Activated T-cell treated with anti-CD3 and anti-CD28 coated beads, Interleukin-2, amount 50 U/mL, for 72 hours (primary cell): Measurements from ENCODE around the gene AGBL4. TPM values are rescaled to one million over a fixed set of nuclear protein-coding genes. Genes with fewer than 3 reads are reported as not detected.

ENCODE experiments used
- ATAC-seq, 2 donors: fragments of 150-1000 bp; cut with Tn5 transposase; replicated peaks in 1 of 2; 2 replicates each; pipeline ENCODE4 v1.10.0; 2021; ENCODE audit warnings: moderate library complexity in 2 of 2, mild to moderate bottlenecking in 1 of 2
- DNase-seq, 2 donors: peaks; one replicate each; pipeline ENCODE4 v3.0.0; 2021 to 2022; ENCODE audit warnings: mixed read lengths in 1 of 2
- H3K27ac Mint-ChIP-seq: one replicate; pipeline ENCODE4 v1.8.0; 2022; ENCODE audit warnings: mild to moderate bottlenecking, moderate library complexity, mixed read lengths
- H3K27me3 Mint-ChIP-seq: one replicate; pipeline ENCODE4 v1.8.0; 2022; ENCODE audit warnings: low read depth, mixed read lengths
- H3K36me3 Mint-ChIP-seq, 2 donors: one replicate each; pipeline ENCODE4 v1.8.0; 2022; ENCODE audit warnings: mixed read lengths in 2 of 2, mild to moderate bottlenecking in 1 of 2; ENCODE audit not compliant: insufficient read depth in 2 of 2
- H3K4me1 Mint-ChIP-seq: one replicate; pipeline ENCODE4 v1.8.0; 2022; ENCODE audit warnings: low read depth, mixed read lengths
- H3K4me3 Mint-ChIP-seq, 2 donors: one replicate each; pipeline ENCODE4 v1.8.0; 2022; ENCODE audit warnings: mild to moderate bottlenecking in 2 of 2, mixed read lengths in 2 of 2, moderate library complexity in 2 of 2
- H3K9me3 Mint-ChIP-seq, 2 donors: one replicate each; pipeline ENCODE4 v1.8.0; 2022; ENCODE audit warnings: mixed read lengths in 2 of 2
- total RNA-seq, 2 donors: library from RNA; stranded (reverse); gene quantifications; one replicate each; pipeline ENCODE4 v1.2.3, GENCODE V29; 2022

AGBL4 gene
- total RNA-seq, 2 donors from 2014 or later, result not detected

DNA sequence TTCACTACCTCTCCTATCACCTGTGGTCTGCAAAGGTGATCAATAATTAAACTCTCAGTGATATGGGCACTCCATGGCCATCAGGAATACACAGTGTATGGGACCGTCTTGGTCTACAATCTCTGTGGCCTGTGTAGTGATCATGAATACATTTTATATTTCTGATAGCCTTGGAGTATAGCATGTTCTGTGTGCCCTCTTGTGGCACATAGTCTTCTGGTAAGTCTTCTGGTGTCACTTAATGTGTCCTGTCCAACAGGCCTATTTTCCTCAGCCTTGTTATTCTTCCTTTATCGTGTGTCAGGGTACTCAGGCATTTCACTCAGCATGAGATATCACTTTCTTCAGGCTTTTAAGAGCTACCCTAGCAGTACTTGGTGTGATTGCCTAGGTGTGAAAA lies 393.6 kb downstream of the AGBL4 start:
- H3K36me3 Mint-ChIP-seq, result no peaks in the 10 kb centered on the region
- no peak overlapping the region for H3K4me3 Mint-ChIP-seq
- no peaks in the 10 kb centered on the region for H3K27me3 Mint-ChIP-seq
- H3K9me3 Mint-ChIP-seq, result peaks cover 4 to 6% of the 10 kb centered on the region in 2 donors
- no peaks in the 10 kb centered on the region for H3K4me1 Mint-ChIP-seq
- no peak for DNase-seq
- no peak overlapping the region for H3K27ac Mint-ChIP-seq
- no peak for ATAC-seq

- Mint-ChIP-seq H3K4me1 (no peaks in the 10 kb centered on the region), H3K4me3 (no peak overlapping the region), H3K27me3 (no peaks in the 10 kb centered on the region), H3K9me3 (peaks cover 4 to 8% of the 10 kb centered on the region in 2 donors), H3K36me3 (no peaks in the 10 kb centered on the region), H3K27ac (no peak overlapping the region)
- ATAC-seq (no peak), DNase-seq (no peak)
Measured at GRCh38 chr1:49627781-49628180, 396.0 kb downstream of the AGBL4 start.

- Mint-ChIP-seq H3K27me3 (no peaks in the 10 kb centered on the region), H3K4me3 (no peak overlapping the region), H3K4me1 (no peaks in the 10 kb centered on the region), H3K27ac (no peak overlapping the region), H3K36me3 (no peaks in the 10 kb centered on the region), H3K9me3 (peaks cover 4 to 8% of the 10 kb centered on the region in 2 donors)
- no peak for DNase-seq
- no peak for ATAC-seq
Measured at GRCh38 chr1:49626472-49626871, 397.3 kb downstream of the AGBL4 start.

DNA sequence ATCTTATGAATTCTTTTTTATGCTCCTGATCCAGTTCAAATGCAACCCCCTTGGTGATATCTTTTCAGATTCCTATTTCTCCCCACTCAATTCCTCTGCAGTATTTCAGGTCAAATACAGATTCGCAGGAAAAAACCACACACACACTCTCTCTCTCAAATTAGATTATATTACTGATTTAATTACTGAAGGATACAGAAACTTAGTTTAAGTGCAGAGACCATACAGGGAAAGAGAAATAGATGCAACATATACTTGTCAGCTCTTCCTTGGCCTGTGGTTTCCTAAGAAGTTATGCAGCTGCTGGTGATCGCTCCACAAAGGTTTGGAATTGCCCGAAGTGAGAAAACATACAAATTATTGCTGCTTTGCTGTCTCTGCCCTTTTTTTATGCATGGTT lies 400.9 kb downstream of the AGBL4 start:
- Mint-ChIP-seq H3K27ac (no peak overlapping the region), H3K9me3 (peaks cover 8 to 10% of the 10 kb centered on the region in 2 donors), H3K27me3 (no peaks in the 10 kb centered on the region), H3K4me1 (no peaks in the 10 kb centered on the region), H3K4me3 (no peak overlapping the region), H3K36me3 (peaks cover 0 to 5% of the 10 kb centered on the region in 2 donors)
- no peak for DNase-seq
- no peak for ATAC-seq

DNA sequence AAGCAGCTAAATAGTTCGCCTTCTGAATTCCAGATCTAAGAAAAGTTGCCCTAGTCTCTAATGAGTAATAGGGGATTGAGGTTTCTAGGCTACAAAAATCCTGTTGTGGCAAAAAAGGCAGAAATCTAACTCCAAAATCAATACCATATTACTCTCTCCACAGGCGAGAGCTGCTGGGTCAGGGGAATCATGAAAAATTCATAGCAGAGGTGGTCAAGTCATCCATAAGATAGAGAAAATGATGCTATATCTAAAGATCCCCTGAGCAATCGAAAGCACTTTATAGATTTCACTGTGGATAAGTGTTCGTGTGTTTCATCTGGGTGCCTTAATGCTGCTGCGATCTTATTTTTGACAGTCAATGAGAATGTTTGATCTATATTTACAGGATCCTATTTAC lies 417.7 kb downstream of the AGBL4 start:
- no peaks in the 10 kb centered on the region for H3K36me3 Mint-ChIP-seq
- H3K4me1 Mint-ChIP-seq, result no peaks in the 10 kb centered on the region
- H3K27me3 Mint-ChIP-seq, result no peaks in the 10 kb centered on the region
- no peak for ATAC-seq
- no peak overlapping the region for H3K27ac Mint-ChIP-seq
- no peak overlapping the region for H3K4me3 Mint-ChIP-seq
- H3K9me3 Mint-ChIP-seq, result peaks cover 4 to 6% of the 10 kb centered on the region in 2 donors
- DNase-seq, result no peak

DNA sequence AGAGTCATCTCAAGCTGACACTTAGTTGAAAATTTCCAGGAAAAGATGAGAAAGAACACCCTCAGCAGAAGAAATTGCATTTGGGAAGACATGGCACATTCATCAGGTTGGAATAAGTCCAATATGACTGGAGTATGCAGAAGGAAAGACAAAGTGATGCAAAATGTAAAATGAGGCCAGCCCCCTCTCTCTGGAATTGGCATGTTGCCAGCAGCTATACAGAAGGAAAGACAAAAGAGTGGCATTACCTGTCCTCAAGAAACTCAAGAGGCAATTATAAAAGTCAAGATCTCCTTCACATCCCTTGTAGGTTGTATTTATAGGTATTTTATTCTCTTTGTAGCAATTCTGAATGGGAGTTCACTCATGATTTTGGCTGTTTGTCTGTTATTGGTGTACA lies 426.3 kb downstream of the AGBL4 start:
- H3K4me3 Mint-ChIP-seq, result no peak overlapping the region
- no peak overlapping the region for H3K27ac Mint-ChIP-seq
- H3K4me1 Mint-ChIP-seq, result no peaks in the 10 kb centered on the region
- H3K36me3 Mint-ChIP-seq, result no peaks in the 10 kb centered on the region
- no peak for DNase-seq
- peaks cover 6 to 9% of the 10 kb centered on the region in 2 donors for H3K9me3 Mint-ChIP-seq
- no peak for ATAC-seq
- no peaks in the 10 kb centered on the region for H3K27me3 Mint-ChIP-seq

DNA sequence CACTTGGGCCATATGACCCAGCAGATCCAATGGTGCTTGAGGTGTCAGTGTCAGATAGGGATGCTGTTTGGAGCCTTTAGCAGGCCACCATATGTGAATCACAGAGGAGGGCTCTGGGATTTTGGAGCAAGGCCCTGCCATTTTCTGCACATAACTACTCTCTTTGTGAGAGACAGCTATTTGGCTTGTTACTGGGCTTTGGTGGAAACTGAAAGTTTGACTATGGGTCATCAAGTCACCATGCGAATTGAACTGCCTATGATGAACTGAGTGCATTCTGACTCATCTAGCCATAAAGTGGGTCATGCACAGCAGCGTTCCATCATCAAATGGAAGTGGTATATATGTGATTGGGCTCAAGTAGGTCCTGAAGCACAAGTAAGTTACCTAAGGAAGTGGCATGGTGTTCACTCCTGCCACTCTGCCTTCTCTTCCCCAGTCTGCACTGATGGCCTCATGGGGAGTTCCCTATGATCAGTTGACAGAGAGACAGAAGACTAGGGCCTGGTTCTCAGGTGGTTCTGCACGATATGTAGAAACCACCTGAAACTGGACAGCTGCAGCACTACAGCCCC lies 447.3 kb downstream of the AGBL4 start:
- no peak overlapping the region for H3K27ac Mint-ChIP-seq
- no peak for DNase-seq
- H3K4me3 Mint-ChIP-seq, result no peak overlapping the region
- H3K4me1 Mint-ChIP-seq, result no peaks in the 10 kb centered on the region
- H3K27me3 Mint-ChIP-seq, result no peaks in the 10 kb centered on the region
- peaks cover 7 to 21% of the 10 kb centered on the region in 2 donors for H3K9me3 Mint-ChIP-seq
- no peak for ATAC-seq
- peaks cover 0 to 6% of the 10 kb centered on the region in 2 donors for H3K36me3 Mint-ChIP-seq

DNA sequence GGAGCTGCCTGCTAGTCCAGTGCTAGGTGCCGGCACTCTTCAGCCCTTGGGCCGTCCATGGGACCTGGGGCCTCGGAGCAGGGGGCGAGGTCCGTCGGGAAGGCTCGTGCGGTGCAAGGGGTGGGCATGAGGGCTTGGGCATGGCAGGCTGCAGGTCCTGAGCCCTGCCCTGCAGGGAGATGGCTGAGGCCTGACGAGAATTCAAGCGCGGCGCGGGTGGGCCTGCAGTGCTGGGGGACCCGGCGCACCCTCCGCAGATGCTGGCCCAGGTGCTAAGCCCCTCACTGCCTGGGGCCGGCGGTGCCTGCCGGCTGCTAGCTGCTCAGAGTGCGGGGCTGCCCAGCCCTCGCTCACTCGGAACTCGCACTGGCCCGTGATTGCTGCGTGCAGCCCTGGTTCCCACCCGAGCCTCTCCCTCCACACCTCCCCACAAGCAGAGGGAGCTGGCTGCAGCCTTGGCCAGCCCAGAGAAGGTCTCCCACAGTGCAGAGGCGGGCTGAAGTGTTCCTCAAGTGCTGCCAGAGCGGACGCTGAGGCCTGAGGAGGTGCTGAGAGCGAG lies 467.0 kb downstream of the AGBL4 start:
- ATAC-seq (no peak), DNase-seq (no peak)
- H3K4me3 Mint-ChIP-seq, result no peak overlapping the region
- peaks cover 3 to 4% of the 10 kb centered on the region in 2 donors for H3K9me3 Mint-ChIP-seq
- H3K4me1 Mint-ChIP-seq, result no peaks in the 10 kb centered on the region
- peaks cover 0 to 2% of the 10 kb centered on the region in 2 donors for H3K36me3 Mint-ChIP-seq
- no peak overlapping the region for H3K27ac Mint-ChIP-seq
- no peaks in the 10 kb centered on the region for H3K27me3 Mint-ChIP-seq

DNA sequence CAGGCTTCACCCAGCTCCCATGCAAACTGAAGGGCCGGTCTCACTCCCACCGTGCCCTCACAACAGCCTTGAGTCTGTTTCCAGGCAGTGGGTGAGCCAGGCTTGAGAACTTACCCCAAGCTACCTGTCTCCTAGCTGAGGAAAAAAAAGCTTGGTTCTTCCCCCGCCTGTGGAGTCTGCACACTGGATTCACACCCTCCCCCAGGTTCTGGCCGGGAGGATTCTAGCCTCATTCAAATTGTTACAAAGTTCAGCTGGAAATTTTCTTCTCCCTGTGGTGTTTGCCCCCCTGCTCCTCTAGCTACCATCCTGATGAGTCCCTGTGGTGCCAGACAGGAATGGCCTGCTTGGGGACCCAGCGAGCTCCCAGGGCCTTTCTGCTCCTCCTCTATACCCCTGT lies 471.7 kb downstream of the AGBL4 start:
- H3K36me3 Mint-ChIP-seq, result peaks cover 0 to 2% of the 10 kb centered on the region in 2 donors
- H3K27ac Mint-ChIP-seq, result no peak overlapping the region
- ATAC-seq, result no peak
- H3K9me3 Mint-ChIP-seq, result peaks cover 4% of the 10 kb centered on the region in 2 donors
- no peaks in the 10 kb centered on the region for H3K27me3 Mint-ChIP-seq
- H3K4me1 Mint-ChIP-seq, result no peaks in the 10 kb centered on the region
- no peak overlapping the region for H3K4me3 Mint-ChIP-seq
- no peak for DNase-seq

GRCh38 chr1:49544615-49545014 lies 479.1 kb downstream of the AGBL4 start:
- H3K36me3 Mint-ChIP-seq, result no peaks in the 10 kb centered on the region
- no peaks in the 10 kb centered on the region for H3K4me1 Mint-ChIP-seq
- no peaks in the 10 kb centered on the region for H3K27me3 Mint-ChIP-seq
- DNase-seq, result no peak
- H3K4me3 Mint-ChIP-seq, result no peak overlapping the region
- no peak overlapping the region for H3K27ac Mint-ChIP-seq
- ATAC-seq, result no peak
- peaks cover 9 to 15% of the 10 kb centered on the region in 2 donors for H3K9me3 Mint-ChIP-seq

- Mint-ChIP-seq H3K9me3 (peaks cover 8 to 17% of the 10 kb centered on the region in 2 donors), H3K4me3 (no peak overlapping the region), H3K4me1 (no peaks in the 10 kb centered on the region), H3K36me3 (no peaks in the 10 kb centered on the region), H3K27me3 (no peaks in the 10 kb centered on the region), H3K27ac (no peak overlapping the region)
- ATAC-seq, result no peak
- no peak for DNase-seq
Measured at GRCh38 chr1:49541096-49541752, 482.5 kb downstream of the AGBL4 start.

DNA sequence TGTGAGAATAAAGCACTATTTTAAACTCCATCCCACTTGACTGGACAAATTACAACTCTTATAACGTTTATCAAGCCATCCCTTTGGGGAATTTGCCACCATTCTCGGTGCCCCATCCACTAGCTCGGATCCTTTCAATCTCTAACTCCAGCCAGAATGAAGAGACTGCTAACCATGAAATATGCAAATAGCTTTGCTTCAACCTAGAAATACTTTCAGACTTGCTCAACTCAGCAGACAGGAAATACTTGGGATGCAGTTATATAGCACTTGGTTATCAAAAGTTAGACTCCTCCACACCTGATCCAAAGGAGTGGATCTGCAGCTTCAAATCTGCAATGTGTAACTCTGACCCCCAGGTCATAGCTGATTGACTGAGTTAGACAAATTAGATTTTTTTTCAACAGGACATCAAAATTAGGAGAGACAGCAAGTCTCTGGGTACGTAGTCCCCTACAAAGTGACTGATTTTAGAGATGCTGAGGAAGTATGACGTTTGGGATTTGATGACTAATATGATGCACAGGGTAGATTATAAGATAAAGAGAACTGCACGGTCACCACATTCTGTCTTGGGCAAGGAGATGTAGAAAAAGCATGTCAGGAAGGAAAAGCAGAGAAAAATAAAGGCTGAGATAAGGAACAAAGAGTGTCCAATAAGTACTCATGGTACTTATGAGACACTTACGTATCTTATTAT lies 496.0 kb downstream of the AGBL4 start:
- DNase-seq (no peak), ATAC-seq (no peak)
- Mint-ChIP-seq H3K9me3 (peaks cover 0 to 2% of the 10 kb centered on the region in 2 donors), H3K4me1 (no peaks in the 10 kb centered on the region), H3K27me3 (no peaks in the 10 kb centered on the region), H3K4me3 (no peak overlapping the region), H3K36me3 (no peaks in the 10 kb centered on the region), H3K27ac (no peak overlapping the region)

DNA sequence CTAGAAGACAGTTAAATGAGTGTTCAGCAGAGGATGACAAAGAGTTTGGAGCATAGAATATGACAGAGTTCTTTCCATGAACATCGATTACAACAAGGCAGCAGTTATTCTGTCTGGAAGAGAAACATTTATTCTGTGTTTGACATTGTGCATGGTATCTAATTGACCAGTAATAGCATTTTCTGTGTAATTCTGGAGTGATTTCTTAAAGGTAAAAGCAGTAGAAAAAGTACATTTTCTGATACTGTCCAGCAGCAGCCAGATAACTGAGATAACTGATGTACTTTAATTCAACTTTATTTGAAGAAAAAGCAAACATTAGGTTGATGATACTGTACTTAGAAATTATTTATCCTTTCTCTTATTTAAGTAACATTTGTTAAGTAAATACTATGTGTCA lies 497.1 kb downstream of the AGBL4 start:
- Mint-ChIP-seq H3K27ac (no peak overlapping the region), H3K4me1 (no peaks in the 10 kb centered on the region), H3K27me3 (no peaks in the 10 kb centered on the region), H3K9me3 (peaks cover 0 to 2% of the 10 kb centered on the region in 2 donors), H3K4me3 (no peak overlapping the region), H3K36me3 (no peaks in the 10 kb centered on the region)
- ATAC-seq, result no peak
- DNase-seq, result no peak
